Stimulated activated CD4-positive, alpha-beta T cell treated with anti-CD3 and anti-CD28 coated beads, Interleukin-1b, Interleukin-23, amount 100 ng/mL, for 1 hour (primary cell): ENCODE data around the gene IL25.
"Not testable (repeated sequence)": the region's sequence is repeated elsewhere in the genome, so short reads cannot be mapped to it uniquely, and the experiment has no call there.

Experiments
- DNase-seq, 2 donors: peaks; one replicate each; pipeline ENCODE4 v3.0.0-alpha.2; 2020; ENCODE audit warnings: low read depth in 2 of 2

IL25 gene

GRCh38 chr14:23388996-23389395, 16.4 kb downstream of the IL25 start:
- no peak for DNase-seq

DNA sequence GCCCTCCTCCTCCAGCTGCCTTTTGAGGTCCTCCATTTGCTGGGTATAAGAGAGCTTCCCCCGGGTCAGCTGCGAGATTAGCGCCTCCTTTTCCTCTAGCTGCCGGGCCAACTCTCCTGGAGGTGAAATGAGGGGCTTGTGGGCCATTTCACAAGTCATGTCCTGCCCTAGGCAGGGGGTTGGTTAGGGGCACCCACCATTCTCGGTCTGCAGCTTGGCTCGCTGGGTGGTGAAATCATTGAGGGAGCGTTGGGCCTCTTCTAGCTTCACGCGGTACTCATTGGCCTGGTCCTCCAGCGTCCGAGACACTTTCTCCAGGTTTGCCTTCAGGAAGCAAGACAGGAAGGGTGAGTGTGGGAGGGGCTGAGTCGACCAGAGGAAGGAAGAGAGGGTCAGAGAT, 16.8 kb downstream of the IL25 start:
- no peak for DNase-seq

DNA sequence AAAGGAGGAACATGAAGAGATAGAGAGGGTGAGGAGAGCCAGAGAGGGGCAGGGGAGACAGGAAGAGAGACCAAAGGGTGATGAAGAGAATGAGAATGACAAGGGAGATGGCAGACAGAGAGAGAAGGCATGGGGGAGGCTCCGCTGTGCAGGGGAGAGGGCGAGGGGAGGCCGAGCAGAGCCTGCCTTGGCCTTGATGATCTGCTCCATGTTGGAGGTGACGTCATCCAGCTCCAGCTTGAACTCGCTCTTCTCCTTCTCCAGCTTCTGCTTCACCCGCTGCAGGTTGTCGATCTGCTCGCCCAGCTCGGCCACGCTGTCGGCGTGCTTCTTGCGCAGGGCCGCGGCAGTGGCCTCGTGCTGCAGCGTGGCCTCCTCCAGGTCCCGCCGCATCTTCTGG, 17.3 kb downstream of the IL25 start:
- not testable (repeated sequence) for DNase-seq

GRCh38 chr14:23392613-23393012, 20.0 kb downstream of the IL25 start:
- DNase-seq, result no peak

DNA sequence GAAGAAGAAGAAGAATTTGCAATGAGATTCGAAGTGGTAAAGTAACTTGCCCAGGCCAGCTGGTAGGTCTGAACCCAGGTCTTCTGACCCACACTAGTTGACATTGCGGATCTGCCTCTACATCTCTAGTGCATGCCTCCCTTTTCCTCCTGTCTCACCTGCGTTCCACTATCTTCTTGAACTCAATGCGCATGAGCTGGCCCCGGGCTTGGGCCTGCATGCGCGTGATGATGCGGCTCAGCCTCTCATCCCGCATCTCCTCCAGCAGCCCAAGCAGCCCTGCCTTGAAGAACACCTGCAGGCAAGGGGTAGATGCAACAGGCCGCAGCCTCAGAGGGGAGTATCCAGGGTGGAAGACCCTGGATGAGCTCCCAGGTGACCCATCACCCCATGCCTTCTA, 23.5 kb downstream of the IL25 start:
- no peak for DNase-seq

DNA sequence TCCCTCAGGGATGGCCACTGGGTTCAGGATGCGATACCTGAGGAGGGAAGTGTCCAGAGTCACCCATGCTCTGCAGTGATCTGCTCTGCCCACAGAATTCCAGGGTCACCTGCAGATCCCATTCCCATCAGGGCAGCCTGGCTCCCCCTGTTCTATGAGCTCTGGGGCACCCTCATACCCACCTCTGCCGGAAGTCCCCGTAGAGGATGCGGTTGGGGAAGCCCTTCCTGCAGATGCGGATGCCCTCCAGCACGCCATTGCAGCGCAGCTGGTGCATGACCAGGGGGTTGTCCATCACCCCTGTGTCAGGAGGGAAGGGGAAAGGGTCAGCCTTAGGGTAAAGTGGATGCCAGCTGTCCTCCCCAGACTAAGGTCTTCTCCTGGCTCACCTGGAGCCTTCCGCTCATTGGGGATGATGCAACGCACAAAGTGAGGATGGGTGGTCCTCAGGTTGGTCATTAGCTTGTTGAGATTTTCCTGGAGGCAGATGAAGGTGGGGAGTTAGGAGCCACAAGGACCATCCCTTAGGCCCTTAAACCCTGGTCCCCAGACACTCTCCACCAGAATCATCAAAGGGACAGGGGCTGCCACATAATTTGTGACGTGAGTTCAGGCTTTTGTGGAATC, 24.3 kb downstream of the IL25 start:
- no peak for DNase-seq

DNA sequence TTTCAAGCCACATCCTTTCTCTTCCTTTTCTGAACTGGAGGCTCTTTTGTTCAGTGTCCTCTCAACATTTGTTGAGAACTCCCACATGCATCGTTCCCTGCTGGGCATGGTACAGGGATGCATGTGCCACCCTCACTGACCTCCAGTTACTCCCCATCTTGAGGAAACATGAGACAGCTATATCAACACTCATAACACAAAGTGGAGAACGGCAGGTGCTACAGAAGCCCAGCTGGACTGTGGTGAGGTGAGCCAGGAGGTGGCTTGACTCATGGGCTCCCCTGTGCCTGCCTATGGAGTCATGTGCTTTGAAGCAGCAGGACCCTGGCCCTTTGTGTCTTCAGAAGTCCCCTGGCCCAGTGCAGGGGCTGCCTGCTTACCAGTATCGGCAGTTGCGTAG, 25.7 kb downstream of the IL25 start:
- DNase-seq, result no peak

DNA sequence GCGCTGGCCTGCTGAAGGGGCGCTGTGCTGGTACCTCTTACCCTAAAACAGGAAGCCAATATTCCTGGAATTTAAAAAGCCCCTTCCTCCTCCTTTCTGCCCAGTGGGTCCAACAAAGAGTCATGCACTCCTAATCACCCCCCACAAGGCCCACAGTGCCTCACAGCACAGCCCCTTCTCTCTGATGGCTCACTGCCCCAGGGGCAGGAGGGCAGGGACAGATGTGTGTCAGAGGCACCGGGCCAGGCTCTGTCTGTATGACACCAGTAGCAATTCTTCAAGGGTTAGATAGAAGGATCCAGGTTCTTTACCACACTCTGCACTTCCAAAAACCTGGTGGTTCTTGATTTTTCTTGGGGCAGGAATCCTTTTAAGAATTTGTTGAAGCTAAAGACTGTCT, 26.5 kb downstream of the IL25 start:
- no peak for DNase-seq

GRCh38 chr14:23399591-23399990, 27.0 kb downstream of the IL25 start:
- no peak for DNase-seq

DNA sequence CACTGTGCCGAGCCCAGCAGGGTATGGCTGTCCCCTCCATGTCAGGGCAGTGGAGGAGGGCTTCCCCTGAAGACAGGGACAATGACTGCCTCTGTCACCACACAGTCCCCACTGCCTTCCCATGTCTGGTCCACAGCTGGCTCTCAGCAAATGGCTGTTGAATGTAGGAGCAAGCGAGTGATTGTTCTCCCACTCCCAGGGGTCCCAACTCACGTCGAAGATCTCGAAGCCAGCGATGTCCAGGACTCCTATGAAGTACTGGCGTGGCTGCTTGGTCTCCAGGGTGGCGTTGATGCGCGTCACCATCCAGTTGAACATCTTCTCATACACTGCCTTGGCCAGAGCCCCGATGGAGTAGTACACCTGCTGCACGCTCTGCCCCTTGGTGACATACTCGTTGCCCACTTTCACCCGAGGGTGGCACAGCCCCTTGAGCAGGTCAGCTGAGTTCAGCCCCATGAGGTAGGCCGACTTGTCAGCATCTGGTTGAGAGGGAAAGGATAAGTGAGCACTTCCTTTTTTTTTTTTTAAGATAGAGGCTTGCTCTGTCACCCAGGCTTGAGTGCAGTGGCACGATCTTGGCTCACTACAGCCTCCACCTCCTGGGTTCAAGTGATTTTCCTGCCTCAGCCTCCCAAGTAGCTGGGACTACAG, 28.0 kb downstream of the IL25 start:
- not testable (repeated sequence) for DNase-seq

DNA sequence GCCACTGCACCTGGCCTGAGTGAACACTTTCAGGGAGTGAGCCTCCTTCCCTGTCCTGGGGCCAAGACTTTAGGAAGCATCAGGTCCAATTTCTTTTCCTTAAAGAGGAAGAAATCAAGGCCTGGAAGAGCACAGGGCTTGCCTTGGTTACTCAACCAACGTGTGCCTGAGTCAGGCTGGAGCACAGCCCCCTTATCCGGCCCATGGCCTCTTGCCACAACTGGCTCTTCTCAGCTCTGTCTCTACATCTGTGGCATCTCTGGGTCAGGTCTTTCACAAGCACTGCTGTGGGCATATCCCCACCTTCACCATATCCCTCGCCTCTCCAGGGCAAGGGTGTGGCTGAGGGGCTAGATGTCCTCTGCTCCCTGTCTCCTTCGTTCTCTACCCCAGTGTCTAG, 28.7 kb downstream of the IL25 start:
- no peak for DNase-seq

DNA sequence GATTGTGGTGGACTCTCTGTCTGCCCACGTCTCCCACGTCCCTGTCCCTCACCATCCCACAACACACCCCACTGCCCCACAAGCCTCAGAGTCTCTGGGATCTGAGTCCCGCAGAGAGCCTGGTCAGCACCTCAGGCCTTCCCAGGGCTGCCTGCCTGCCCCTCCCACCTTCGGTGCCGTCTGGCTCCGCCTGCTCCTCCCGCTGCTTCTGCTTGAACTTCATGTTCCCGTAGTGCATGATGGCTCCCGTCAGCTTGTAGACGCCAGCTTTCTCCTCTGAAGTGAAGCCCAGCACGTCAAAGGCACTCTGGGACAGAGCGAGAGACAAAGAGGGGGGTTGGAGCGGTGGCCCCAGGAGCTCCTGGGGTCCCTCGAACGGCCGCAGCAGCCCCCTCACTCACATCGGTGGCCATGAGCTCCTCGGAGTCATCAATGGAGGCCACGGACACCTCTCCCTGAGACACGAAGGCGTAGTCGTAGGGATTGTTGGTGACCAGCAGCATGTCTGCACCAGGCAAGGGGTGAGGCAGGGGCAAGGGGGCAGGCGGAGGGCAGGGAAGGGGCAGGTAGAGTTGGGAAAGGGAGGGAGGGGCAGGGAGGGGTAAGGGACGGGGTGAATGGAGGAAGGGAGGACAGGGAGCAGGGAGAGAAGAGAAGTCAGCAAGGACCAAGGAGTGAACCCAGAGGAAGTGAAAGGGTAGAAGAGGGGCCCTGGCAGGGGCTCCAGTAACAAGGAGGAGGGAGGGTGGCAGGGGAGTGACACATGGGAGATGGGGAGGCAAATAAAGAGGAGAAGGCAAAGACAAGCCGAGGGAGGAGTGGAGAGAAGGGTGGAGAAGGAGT, 29.9 kb downstream of the IL25 start:
- DNase-seq, result no peak

GRCh38 chr14:23403139-23403438, 30.5 kb downstream of the IL25 start:
- no peak for DNase-seq

DNA sequence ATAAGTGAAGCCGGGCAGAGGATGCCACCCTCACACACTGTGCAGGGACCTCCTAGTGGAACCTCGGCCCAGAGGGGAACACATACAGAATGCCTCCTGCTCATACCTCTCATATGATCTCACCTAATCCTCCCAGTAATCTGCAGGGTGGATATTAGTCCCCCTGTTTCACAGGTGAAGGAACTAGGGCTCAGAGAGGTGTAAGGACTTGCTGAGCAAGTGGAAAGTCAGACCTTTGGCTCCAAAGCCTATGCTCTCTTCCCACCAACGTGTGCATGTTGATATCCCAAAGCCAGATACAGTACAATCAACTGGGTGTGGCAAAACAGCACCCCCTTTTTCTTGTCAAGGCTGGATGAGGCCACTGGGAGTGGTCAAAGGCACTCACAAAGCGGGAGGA, 31.3 kb downstream of the IL25 start:
- DNase-seq, result no peak

- DNase-seq, result no peak
These were observed 31.8 kb downstream of the IL25 start for GRCh38 chr14:23404331-23404900.

- no peak for DNase-seq
These were observed 32.5 kb downstream of the IL25 start for GRCh38 chr14:23405096-23405495.

DNA sequence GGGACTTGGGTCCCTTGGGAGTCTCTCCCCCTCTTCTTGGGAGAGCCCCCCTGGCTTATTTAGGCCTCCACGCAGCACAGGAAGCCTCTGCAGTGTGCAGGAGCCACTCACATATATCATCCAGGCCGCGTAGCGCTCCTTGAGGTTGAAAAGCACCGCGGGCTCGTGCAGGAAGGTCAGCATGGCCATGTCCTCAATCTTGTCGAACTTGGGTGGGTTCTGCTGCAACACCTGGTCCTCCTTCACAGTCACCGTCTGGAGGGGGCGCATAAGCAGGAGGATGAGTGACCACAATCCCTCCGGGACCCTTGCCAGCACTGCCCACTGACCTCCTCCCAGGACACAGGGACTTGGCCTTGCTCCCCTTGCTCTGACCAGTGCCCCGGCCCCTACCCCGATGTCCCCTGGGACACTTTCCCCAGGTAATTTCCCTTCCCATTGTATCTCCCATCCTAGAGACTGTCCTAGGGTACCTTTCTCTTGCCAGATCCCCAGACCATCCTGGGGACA, 33.0 kb downstream of the IL25 start:
- no peak for DNase-seq

GRCh38 chr14:23406244-23406643, 33.6 kb downstream of the IL25 start:
- DNase-seq, result no peak

DNA sequence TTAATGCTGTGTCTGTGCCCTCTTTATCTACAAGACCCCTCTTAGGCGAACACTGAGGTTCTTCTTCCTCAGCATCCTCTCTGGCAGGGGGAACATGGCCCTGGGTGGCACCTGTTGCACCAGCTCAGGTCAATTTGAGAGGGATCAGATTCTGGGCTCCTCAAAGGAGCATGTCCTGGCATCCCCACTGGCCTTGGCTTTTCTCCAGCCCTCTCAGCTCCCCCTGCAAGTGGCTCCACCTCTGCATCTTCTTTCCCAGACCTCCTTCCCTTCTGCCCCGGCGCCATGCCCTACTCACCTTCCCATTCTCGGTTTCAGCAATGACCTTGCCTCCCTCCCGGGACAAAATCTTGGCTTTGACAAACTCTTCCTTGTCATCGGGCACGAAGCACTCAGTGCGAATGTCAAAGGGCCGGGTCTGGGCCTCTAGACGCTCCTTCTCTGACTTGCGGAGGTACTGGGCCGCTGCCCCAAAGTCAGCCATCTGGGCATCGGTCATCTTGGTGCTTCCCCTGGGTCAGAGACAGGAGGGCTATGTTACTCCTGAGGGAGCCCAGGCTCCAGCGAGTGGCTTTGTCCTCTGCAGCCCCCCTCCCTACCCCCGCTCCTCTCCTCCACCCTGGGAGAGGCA, 34.2 kb downstream of the IL25 start:
- DNase-seq, result no peak

DNA sequence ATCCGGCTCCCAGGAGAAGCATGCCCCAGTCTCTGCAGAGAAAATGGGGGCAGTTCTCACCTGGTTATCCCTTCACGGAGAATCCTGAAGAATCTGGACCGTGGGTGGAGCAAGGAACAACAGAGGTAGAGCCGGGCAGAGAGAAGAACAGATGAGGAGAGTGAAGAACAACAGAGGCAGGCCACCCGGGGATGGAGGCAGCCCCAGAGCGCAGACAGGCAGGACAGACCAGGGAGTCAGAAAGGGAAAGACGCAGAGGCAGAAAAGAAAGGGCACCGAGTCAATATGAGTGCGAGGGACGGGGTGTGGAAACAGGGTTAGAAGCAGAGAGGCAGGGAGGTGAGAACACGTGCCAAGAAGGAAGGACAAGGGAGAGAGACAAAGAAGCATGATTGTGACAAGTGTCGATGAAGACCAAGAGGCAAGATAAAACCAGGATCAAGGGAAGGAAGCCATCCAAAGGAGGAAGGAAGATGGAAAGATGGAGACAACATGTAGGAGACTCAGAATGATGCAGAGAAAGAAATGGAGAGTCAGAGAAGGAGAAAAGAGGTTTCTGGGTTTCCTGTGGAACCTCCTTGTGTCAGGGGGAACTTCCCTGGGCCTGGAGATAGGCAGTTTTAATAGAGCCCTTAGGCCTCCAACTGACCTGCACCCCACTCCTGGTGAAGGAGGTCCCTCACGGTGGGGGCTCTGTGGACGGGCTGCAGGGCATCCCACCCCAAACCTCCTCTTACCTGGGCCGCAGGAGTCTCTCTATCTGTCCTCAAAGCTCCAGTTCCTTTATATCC, 35.1 kb downstream of the IL25 start, which contains the start of gene MYH6:
MYH6 (minus strand) TSS at position 758 of the 791 bp plus-strand sequence. CDS start 1,050 bp downstream, outside the sequence.
- DNase-seq, result no peak

DNA sequence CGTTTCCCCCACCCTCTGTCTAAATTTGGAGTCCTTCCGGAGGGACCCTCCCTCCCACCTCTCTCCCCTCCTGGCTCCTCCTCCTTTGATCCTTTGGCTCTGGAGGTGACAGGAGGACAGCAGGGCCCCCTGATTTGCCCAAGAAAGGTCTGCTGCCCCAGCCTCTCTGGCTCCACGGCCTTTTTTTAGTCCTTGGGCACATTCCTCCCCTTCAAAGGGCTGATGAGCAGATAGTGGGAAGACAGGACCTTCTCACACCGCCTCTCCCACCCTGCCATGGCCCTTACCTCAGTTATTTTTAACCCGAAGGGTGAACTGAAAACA, 35.7 kb downstream of the IL25 start:
- no peak for DNase-seq
